ENCODE data around the gene WDR54.

GRCh38 chr2:74429487-74430451 lies 8.2 kb downstream of the WDR54 start:
- TF ChIP-seq CTCF (conservative IDR thresholded peaks at IDR 0.05; ENCODE audit: low read depth, low read length) (no peak), EZH2 (IDR thresholded peaks at IDR 0.05; ENCODE audit: low read length, unreplicated experiment) (no peak)
